ENCODE measurements around the gene NRG3. TPM values are rescaled to one million over a fixed set of nuclear protein-coding genes. Genes with fewer than 3 reads are reported as not detected.

Gene NRG3
- total RNA-seq, 1 donor from 2014 or later = 1.6 TPM

DNA sequence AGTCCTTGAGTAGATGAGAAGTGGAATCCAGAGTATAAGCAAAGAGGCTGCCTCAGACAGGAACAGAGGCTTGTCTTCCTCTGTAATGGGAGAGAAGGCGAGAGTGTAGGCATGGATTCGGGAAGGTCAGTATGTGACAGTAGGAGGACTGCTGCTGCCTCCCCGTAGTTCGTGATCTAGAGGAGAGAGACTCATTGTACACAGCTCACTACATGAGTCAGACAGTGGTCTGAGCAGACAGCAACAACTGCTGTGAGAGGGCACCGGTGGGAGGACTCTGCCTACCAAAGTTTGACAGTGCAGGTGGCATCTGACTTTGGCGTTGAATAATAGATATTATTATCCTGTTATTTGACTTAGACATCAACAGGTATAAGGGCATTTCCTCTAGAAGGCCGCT lies 319.4 kb downstream of the NRG3 start:
- Histone ChIP-seq H3K27me3 (no peaks in the 10 kb centered on the region), H3K36me3 (no peaks in the 10 kb centered on the region), H3K9me3 (no peaks in the 10 kb centered on the region), H3K4me1 (no peaks in the 10 kb centered on the region), H3K4me3 (no peak overlapping the region), H3K27ac (no peak overlapping the region)
- intact Hi-C loops (cut with DNase I) = no loop called here
- TF ChIP-seq, protein P1, sequence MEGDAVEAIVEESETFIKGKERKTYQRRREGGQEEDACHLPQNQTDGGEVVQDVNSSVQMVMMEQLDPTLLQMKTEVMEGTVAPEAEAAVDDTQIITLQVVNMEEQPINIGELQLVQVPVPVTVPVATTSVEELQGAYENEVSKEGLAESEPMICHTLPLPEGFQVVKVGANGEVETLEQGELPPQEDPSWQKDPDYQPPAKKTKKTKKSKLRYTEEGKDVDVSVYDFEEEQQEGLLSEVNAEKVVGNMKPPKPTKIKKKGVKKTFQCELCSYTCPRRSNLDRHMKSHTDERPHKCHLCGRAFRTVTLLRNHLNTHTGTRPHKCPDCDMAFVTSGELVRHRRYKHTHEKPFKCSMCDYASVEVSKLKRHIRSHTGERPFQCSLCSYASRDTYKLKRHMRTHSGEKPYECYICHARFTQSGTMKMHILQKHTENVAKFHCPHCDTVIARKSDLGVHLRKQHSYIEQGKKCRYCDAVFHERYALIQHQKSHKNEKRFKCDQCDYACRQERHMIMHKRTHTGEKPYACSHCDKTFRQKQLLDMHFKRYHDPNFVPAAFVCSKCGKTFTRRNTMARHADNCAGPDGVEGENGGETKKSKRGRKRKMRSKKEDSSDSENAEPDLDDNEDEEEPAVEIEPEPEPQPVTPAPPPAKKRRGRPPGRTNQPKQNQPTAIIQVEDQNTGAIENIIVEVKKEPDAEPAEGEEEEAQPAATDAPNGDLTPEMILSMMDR (IDR thresholded peaks at IDR 0.05) = no peak
- DNase-seq (ENCODE audit: low spot score in 2 of 2) = no peak

DNA sequence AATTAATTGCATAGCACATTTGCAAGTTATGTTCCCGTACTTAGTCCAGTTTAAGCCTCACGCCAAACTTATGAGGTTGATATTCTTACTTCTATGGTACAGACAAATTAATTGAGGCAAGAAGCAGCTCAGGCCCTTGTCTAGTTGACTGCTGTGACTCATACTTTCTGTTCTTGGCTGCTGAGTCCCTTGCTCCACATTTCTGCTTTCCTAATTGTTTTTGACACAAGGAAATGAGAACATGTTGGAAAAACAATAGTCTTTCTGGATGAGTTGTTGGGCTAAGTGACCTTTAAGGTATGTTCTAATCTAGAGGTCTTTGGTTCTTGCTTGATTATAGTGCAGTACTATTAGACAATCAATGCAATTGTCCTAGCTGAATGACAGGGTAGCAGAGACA lies 331.8 kb downstream of the NRG3 start:
- H3K27ac ChIP-seq = no peak overlapping the region
- no peaks in the 10 kb centered on the region for H3K9me3 ChIP-seq
- DNase-seq (ENCODE audit: low spot score in 2 of 2) = no peak
- H3K4me1 ChIP-seq = no peaks in the 10 kb centered on the region
- intact Hi-C loops (cut with DNase I) = no loop called here
- H3K36me3 ChIP-seq = no peaks in the 10 kb centered on the region
- no peaks in the 10 kb centered on the region for H3K27me3 ChIP-seq
- TF ChIP-seq, protein P1 (IDR thresholded peaks at IDR 0.05) = no peak
- H3K4me3 ChIP-seq = no peak overlapping the region

DNA sequence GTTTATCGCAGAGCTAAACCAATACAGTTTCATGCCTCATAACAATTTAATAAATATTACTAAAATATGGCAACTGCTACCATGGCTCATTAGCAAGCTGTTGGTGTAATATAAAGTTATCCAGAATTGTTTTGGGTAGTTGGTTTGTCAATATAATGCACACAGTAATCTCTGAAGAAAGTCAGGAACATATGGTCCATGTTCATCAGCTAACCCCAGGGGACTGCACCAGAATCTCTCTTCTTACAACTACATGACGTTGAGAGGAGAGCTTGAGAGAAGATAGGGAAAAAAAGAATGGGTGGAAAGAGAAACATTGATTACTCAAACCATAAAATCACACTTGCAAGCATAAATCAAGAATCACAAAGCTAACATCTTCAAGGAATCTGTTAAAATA lies 333.7 kb downstream of the NRG3 start:
- intact Hi-C loops (cut with DNase I) = no loop called here
- no peaks in the 10 kb centered on the region for H3K36me3 ChIP-seq
- no peaks in the 10 kb centered on the region for H3K9me3 ChIP-seq
- H3K27me3 ChIP-seq = no peaks in the 10 kb centered on the region
- H3K4me1 ChIP-seq = no peaks in the 10 kb centered on the region
- TF ChIP-seq, protein P1 (IDR thresholded peaks at IDR 0.05) = no peak
- DNase-seq (ENCODE audit: low spot score in 2 of 2) = no peak
- no peak overlapping the region for H3K27ac ChIP-seq
- H3K4me3 ChIP-seq = no peak overlapping the region

DNA sequence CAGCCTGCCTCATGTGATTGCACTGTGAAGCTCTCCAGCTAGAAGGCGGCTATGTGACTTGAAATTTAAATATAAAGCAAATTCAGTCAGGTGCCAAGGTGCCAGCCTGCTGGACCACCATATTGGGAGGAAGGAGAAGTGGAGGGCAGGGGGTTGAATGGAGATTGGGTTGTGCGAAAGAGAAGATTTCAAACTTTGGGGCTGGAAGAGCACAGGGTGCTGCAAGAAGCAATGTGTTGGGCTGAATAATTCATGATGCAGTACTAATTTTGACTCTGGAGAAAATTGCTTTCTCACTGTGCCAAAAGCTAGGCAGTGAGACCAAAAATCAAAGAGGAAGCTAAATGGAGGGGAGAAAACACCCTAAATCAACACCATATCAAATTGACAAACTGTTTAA lies 335.3 kb downstream of the NRG3 start:
- no peak for DNase-seq (ENCODE audit: low spot score in 2 of 2)
- H3K27me3 ChIP-seq = no peaks in the 10 kb centered on the region
- no peaks in the 10 kb centered on the region for H3K36me3 ChIP-seq
- intact Hi-C loops (cut with DNase I) = no loop called here
- no peak overlapping the region for H3K4me3 ChIP-seq
- TF ChIP-seq, protein P1 (IDR thresholded peaks at IDR 0.05) = no peak
- no peaks in the 10 kb centered on the region for H3K4me1 ChIP-seq
- H3K27ac ChIP-seq = no peak overlapping the region
- H3K9me3 ChIP-seq = no peaks in the 10 kb centered on the region

DNA sequence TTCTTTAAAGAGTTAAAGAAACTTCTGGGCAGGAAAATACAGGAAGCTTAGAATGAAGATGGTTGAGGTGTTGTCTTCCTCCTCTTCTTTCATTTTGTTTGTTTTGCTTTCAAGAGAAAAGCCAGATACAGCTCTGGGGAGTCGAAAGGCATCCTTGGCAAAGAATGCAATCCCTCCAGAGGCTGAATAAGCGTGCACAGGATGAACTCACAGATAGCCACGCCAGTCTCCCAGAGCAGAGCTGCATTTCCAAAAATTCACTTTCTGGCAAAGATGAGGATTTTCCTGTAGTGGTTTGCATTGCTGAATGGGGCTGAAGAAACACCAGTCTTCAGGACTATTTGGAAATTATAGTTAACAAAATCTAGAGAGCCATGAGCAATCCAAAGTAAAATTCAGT lies 336.4 kb downstream of the NRG3 start:
- Histone ChIP-seq H3K9me3 (no peaks in the 10 kb centered on the region), H3K4me3 (no peak overlapping the region), H3K4me1 (no peaks in the 10 kb centered on the region), H3K36me3 (no peaks in the 10 kb centered on the region), H3K27ac (no peak overlapping the region), H3K27me3 (no peaks in the 10 kb centered on the region)
- DNase-seq (ENCODE audit: low spot score in 2 of 2) = no peak
- TF ChIP-seq, protein P1 (IDR thresholded peaks at IDR 0.05) = no peak
- intact Hi-C loops (cut with DNase I) = no loop called here

DNA sequence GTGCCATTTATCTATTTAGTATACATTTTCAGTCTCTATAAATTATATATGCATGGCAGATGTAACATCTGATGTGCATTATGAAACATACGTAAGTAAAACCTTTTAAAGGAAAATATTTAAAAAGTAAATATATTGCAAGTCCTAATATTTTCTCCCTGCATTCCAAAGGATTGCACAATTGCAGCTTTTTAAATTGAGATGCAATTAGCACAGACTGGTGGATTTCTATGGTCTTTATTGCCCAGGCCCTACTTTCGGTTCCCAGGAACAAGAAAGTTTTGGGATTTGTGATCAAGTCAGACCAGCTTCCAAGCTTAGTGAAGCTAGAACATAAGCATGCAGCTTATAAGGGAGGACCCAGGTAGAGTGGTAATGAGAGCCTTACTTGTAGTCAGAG lies 337.8 kb downstream of the NRG3 start:
- Histone ChIP-seq H3K27me3 (no peaks in the 10 kb centered on the region), H3K9me3 (no peaks in the 10 kb centered on the region), H3K27ac (no peak overlapping the region), H3K4me1 (no peaks in the 10 kb centered on the region), H3K36me3 (no peaks in the 10 kb centered on the region), H3K4me3 (no peak overlapping the region)
- intact Hi-C loops (cut with DNase I) = no loop called here
- no peak for DNase-seq (ENCODE audit: low spot score in 2 of 2)
- TF ChIP-seq, protein P1 (IDR thresholded peaks at IDR 0.05) = no peak
